Tibial artery (tissue), 4 donors: ENCODE results near the gene SIX2.
A peak's percentile ranks its signal among the peaks of the same experiment; 100 is the strongest.

ENCODE experiments used
- DNase-seq, 2 donors: peaks; one replicate each; pipeline ENCODE4 v3.0.0-alpha.2; 2019
- H3K27ac ChIP-seq, 2 donors: fragments of 200-600 bp; sonication (generic) in 1 of 2; 1 replicate in 1 of 2; 2 replicates in 1 of 2; pipeline ENCODE4 v1.5.1; 2018 to 2019; ENCODE audit warnings: mild to moderate bottlenecking in 1 of 2
- H3K27me3 ChIP-seq, 2 donors: fragments of 200-600 bp; sonication (generic) in 1 of 2; one replicate each; pipeline versions ENCODE4 v1.5.1 to v1.6.0; 2016 to 2019
- H3K36me3 ChIP-seq, 3 donors: fragments of 200-600 bp; sonication (generic) in 2 of 3; one replicate each; pipeline ENCODE4 v1.5.1; 2016 to 2019; ENCODE audit warnings: mild to moderate bottlenecking in 2 of 3
- H3K4me1 ChIP-seq, 4 donors: fragments of 200-600 bp; sonication (generic) in 2 of 4; 1 replicate in 3 of 4; 2 replicates in 1 of 4; pipeline ENCODE4 v1.5.1; 2016 to 2019
- H3K4me3 ChIP-seq, 2 donors: fragments of 200-600 bp; sonication (generic) in 1 of 2; 1 replicate in 1 of 2; 2 replicates in 1 of 2; pipeline ENCODE4 v1.5.1; 2018 to 2019; ENCODE audit warnings: mild to moderate bottlenecking in 2 of 2
- H3K9me3 ChIP-seq, 3 donors: fragments of 200-600 bp; sonication (generic) in 1 of 3; one replicate each; pipeline ENCODE4 v1.5.1; 2016 to 2019
- CTCF ChIP-seq, 2 experiments: fragments of 200-600 bp in 1 of 2; fragments of 450-650 bp in 1 of 2; IDR thresholded peaks; one replicate each; pipeline ENCODE4 v1.5.1; 2017 to 2019; ENCODE audit warnings: antibody characterized with exemption in 2 of 2, mild to moderate bottlenecking in 1 of 2, moderate library complexity in 1 of 2
- intact Hi-C: fragments of 100-400 bp; cut with DNase I; formaldehyde crosslinking; loops from one replicate; pipeline ENCODE4 v1.15.0; 2023; ENCODE audit warnings: low total_unique reads

SIX2 gene

GRCh38 chr2:45018023-45018422 lies 8.8 kb upstream of the SIX2 start:
- intact Hi-C loops = loop anchor here (5.0 to 10.0 kb wide), 2 partner anchors 36 to 407 kb away; no protein-coding TSS in a partner anchor
- DNase-seq = no peak
- Histone ChIP-seq H3K27me3 (no peaks in the 10 kb centered on the region), H3K9me3 (no peaks in the 10 kb centered on the region), H3K27ac (no peak overlapping the region), H3K4me1 (peaks cover 0 to 16% (median 15%) of the 10 kb centered on the region in 4 donors), H3K4me3 (no peak overlapping the region), H3K36me3 (no peaks in the 10 kb centered on the region)
- TF ChIP-seq CTCF (IDR thresholded peaks at IDR 0.05) = no peak

- peak overlapping the region in 1 of 2 donors; percentile 72 for H3K4me3 ChIP-seq
- H3K27me3 ChIP-seq = no peaks in the 10 kb centered on the region
- no peak for DNase-seq
- intact Hi-C loops = loop anchor here (5.0 to 10.0 kb wide), 2 partner anchors 33 to 410 kb away; no protein-coding TSS in a partner anchor
- H3K4me1 ChIP-seq = peaks cover 0 to 34% (median 31%) of the 10 kb centered on the region in 4 donors
- H3K27ac ChIP-seq = no peak overlapping the region
- no peaks in the 10 kb centered on the region for H3K9me3 ChIP-seq
- H3K36me3 ChIP-seq = no peaks in the 10 kb centered on the region
- no peak for TF ChIP-seq CTCF (IDR thresholded peaks at IDR 0.05)
These were observed 5.6 kb upstream of the SIX2 start for GRCh38 chr2:45014831-45015230.

- Histone ChIP-seq H3K4me3 (peak overlapping the region; percentile 54 to 72), H3K9me3 (no peaks in the 10 kb centered on the region), H3K36me3 (no peaks in the 10 kb centered on the region), H3K4me1 (peaks cover 0 to 34% (median 31%) of the 10 kb centered on the region in 4 donors), H3K27me3 (no peaks in the 10 kb centered on the region), H3K27ac (peak overlapping the region; percentile 70 to 83)
- intact Hi-C loops = loop anchor here (10.0 kb wide), 1 partner anchor 411 kb away; no protein-coding TSS in a partner anchor
- TF ChIP-seq CTCF (IDR thresholded peaks at IDR 0.05) = peak; percentile 86 to 91
- DNase-seq = peak; percentile 69 to 81
These were observed 4.9 kb upstream of the SIX2 start for GRCh38 chr2:45014016-45014702.

GRCh38 chr2:45013229-45014015 lies 4.2 kb upstream of the SIX2 start:
- no peak for DNase-seq
- Histone ChIP-seq H3K36me3 (no peaks in the 10 kb centered on the region), H3K4me3 (peak overlapping the region; percentile 54 to 72), H3K9me3 (no peaks in the 10 kb centered on the region), H3K27ac (peak overlapping the region; percentile 70 to 83), H3K4me1 (peaks cover 0 to 41% (median 34%) of the 10 kb centered on the region in 4 donors), H3K27me3 (no peaks in the 10 kb centered on the region)
- intact Hi-C loops = loop anchor here (10.0 kb wide), 1 partner anchor 411 kb away; no protein-coding TSS in a partner anchor
- no peak for TF ChIP-seq CTCF (IDR thresholded peaks at IDR 0.05)

- no peaks in the 10 kb centered on the region for H3K9me3 ChIP-seq
- peaks cover 0 to 46% (median 38%) of the 10 kb centered on the region in 4 donors for H3K4me1 ChIP-seq
- intact Hi-C loops = loop anchor here (10.0 kb wide), 1 partner anchor 412 kb away; no protein-coding TSS in a partner anchor
- no peak for TF ChIP-seq CTCF (IDR thresholded peaks at IDR 0.05)
- H3K4me3 ChIP-seq = no peak overlapping the region
- no peak for DNase-seq
- H3K27me3 ChIP-seq = no peaks in the 10 kb centered on the region
- no peaks in the 10 kb centered on the region for H3K36me3 ChIP-seq
- no peak overlapping the region for H3K27ac ChIP-seq
These were observed 3.5 kb upstream of the SIX2 start for GRCh38 chr2:45012733-45013132.
